ENCODE measurements around the gene SIRPB2. TPM values are rescaled to one million over a fixed set of nuclear protein-coding genes. Genes with fewer than 3 reads are reported as not detected.
A peak's percentile ranks its signal among the peaks of the same experiment; 100 is the strongest.

SIRPB2 gene
- total and polyA plus RNA-seq, 10 of the 15 experiments (the other 5 are each of a cell fraction or from before 2014, with no cell fraction given), result not detected

DNA sequence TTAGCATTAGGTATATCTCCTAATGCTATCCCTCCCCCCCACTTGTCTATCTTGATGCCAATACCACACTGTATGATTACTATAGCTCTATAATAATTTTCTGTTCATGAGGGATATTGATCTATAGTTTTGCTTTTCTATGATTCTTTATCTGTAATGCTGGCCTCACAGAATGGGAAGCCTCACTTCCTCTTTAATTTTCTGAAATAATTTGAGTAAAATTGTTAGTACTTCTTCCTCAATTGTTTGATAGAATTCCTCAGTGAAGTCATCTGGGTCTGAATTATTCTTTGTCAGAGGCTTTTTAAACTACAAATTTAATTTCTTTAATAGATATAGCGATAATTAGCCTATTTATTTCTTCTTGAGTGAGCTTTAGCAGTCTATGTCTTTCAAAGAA is 35.1 kb upstream of the SIRPB2 start:
- FAIRE-seq (no peak), ATAC-seq (no peak), DNase-seq (ENCODE audit: low read depth, low spot score) (no peak)
- no peak overlapping the region for H3K4me3 ChIP-seq
- H3K9me3 ChIP-seq (replicated peaks; ENCODE audit: control insufficient read depth, insufficient read depth, low read length), result peaks cover 3% of the 10 kb centered on the region; the same call in 1 of the 3 replicates
- H3K27ac ChIP-seq (ENCODE audit: control insufficient read depth, insufficient read depth), result no peak overlapping the region
- 0% methylated on average over 1 of the region's 1 CpG for WGBS (ENCODE audit: insufficient coverage, insufficient replicate concordance, low lambda C conversion rate, missing lambda C conversion rate)
- peak; percentile 22; the same call in 1 of the 2 replicates for TF ChIP-seq SPI1 (IDR thresholded peaks at IDR 0.05; ENCODE audit: borderline replicate concordance, insufficient read depth, low read depth, low read length)
- no peak for TF ChIP-seq NBN (IDR thresholded peaks at IDR 0.05)
- intact Hi-C loops (cut with micrococcal nuclease; ENCODE audit: unreplicated experiment), result no loop called here
- H2AFZ ChIP-seq (ENCODE audit: control insufficient read depth, low read depth, low read length), result no peak overlapping the region
- no peaks in the 10 kb centered on the region for H4K20me1 ChIP-seq (ENCODE audit: control insufficient read depth, insufficient read depth)
- H3K79me2 ChIP-seq (ENCODE audit: control insufficient read depth, insufficient read depth, low read length), result no peaks in the 10 kb centered on the region
- in situ Hi-C loops (cut with MboI), result no loop called here
- H3K4me2 ChIP-seq (ENCODE audit: control insufficient read depth, insufficient read depth), result no peak overlapping the region
- H3K9ac ChIP-seq (ENCODE audit: control insufficient read depth, insufficient read depth, low read length), result no peak overlapping the region
- RAD21 ChIA-PET (ENCODE audit: unreplicated experiment), result no interaction called here
- no peaks in the 10 kb centered on the region for H3K36me3 ChIP-seq (ENCODE audit: control insufficient read depth in 2 of 2, insufficient read depth in 2 of 2, low read length in 1 of 2)
- POLR2A ChIA-PET, result no interaction called here
- no TSS peak for BruUV-seq (replicated peaks)
- CTCF ChIA-PET, result interaction anchor here (1.2 to 3.6 kb wide), 3 partner anchors 23 to 251 kb away, joined by 3 to 11 read pairs (median 4); no protein-coding TSS in a partner anchor
- H3K4me1 ChIP-seq (ENCODE audit: control insufficient read depth, insufficient read depth, low read length), result peaks cover 3% of the 10 kb centered on the region; the same call in 1 of the 2 replicates
- SMC1A ChIA-PET (ENCODE audit: uncharacterized antibody, unreplicated experiment), result no interaction called here
- H3K27me3 ChIP-seq (replicated peaks in 1 of 2; ENCODE audit: control insufficient read depth in 2 of 2, insufficient read depth in 2 of 2, low read length in 1 of 2), result peaks cover 0 to 3% of the 10 kb centered on the region in 2 experiments; a peak in 2 of 4 replicates

DNA sequence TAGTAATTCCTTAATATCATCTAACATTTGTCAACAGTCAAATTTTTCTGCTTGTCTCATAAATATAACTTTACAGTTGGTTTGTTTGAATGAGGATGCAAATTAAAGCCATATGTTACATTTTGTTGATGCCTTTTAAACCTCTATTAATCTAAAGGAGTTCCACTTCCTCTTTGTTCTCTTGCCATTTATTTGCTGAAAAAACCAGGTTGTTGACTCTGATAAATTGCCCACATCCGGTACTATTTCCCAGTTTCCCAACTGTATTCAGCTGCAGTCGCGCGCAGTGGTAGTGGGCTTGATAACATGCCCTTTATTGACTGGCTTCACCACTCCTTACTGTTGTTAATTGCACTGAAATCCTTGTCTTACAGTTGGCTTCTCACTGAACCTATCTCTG is 32.8 kb upstream of the SIRPB2 start:
- Histone ChIP-seq H3K9ac (ENCODE audit: control insufficient read depth, insufficient read depth, low read length) (no peak overlapping the region), H3K27me3 (replicated peaks in 1 of 2; ENCODE audit: control insufficient read depth in 2 of 2, insufficient read depth in 2 of 2, low read length in 1 of 2) (no peaks in the 10 kb centered on the region; a peak in 1 of 4 replicates), H3K4me1 (ENCODE audit: control insufficient read depth, insufficient read depth, low read length) (peaks cover 5% of the 10 kb centered on the region; the same call in 1 of the 2 replicates), H4K20me1 (ENCODE audit: control insufficient read depth, insufficient read depth) (no peaks in the 10 kb centered on the region), H3K9me3 (replicated peaks; ENCODE audit: control insufficient read depth, insufficient read depth, low read length) (peaks cover 3% of the 10 kb centered on the region; the same call in 1 of the 3 replicates), H3K79me2 (ENCODE audit: control insufficient read depth, insufficient read depth, low read length) (no peaks in the 10 kb centered on the region), H2AFZ (ENCODE audit: control insufficient read depth, low read depth, low read length) (no peak overlapping the region), H3K36me3 (ENCODE audit: control insufficient read depth in 2 of 2, insufficient read depth in 2 of 2, low read length in 1 of 2) (no peaks in the 10 kb centered on the region), H3K4me2 (ENCODE audit: control insufficient read depth, insufficient read depth) (peak overlapping the region; percentile 48; the same call in 1 of the 2 replicates), H3K27ac (ENCODE audit: control insufficient read depth, insufficient read depth) (no peak overlapping the region), H3K4me3 (no peak overlapping the region)
- BruUV-seq (replicated peaks), result no TSS peak
- POLR2A ChIA-PET, result interaction anchor here (0.7 kb wide), 1 partner anchor 253 kb away, joined by 3 read pairs; no protein-coding TSS in a partner anchor
- intact Hi-C loops (cut with micrococcal nuclease; ENCODE audit: unreplicated experiment), result no loop called here
- SMC1A ChIA-PET (ENCODE audit: uncharacterized antibody, unreplicated experiment), result no interaction called here
- 6% methylated on average over 4 of the region's 4 CpGs for WGBS (ENCODE audit: insufficient coverage, insufficient replicate concordance, low lambda C conversion rate, missing lambda C conversion rate)
- in situ Hi-C loops (cut with MboI), result no loop called here
- ATAC-seq (peak; percentile 83), FAIRE-seq (no peak), DNase-seq (ENCODE audit: low read depth, low spot score) (no peak)
- CTCF ChIA-PET, result interaction anchor here (2.6 to 3.1 kb wide), 2 partner anchors 15 to 21 kb away, joined by 14 to 17 read pairs; no protein-coding TSS in a partner anchor
- RAD21 ChIA-PET (ENCODE audit: unreplicated experiment), result no interaction called here
- TF ChIP-seq IKZF1 (conservative IDR thresholded peaks at IDR 0.05) (peak; percentile 87), PAX8 (IDR thresholded peaks at IDR 0.05) (no peak), CHD4 (IDR thresholded peaks at IDR 0.05) (no peak), TCF7 (IDR thresholded peaks at IDR 0.05; ENCODE audit: borderline replicate concordance) (no peak), KDM1A (IDR thresholded peaks at IDR 0.05; ENCODE audit: borderline replicate concordance) (no peak)
- TF ChIP-seq, protein P1, sequence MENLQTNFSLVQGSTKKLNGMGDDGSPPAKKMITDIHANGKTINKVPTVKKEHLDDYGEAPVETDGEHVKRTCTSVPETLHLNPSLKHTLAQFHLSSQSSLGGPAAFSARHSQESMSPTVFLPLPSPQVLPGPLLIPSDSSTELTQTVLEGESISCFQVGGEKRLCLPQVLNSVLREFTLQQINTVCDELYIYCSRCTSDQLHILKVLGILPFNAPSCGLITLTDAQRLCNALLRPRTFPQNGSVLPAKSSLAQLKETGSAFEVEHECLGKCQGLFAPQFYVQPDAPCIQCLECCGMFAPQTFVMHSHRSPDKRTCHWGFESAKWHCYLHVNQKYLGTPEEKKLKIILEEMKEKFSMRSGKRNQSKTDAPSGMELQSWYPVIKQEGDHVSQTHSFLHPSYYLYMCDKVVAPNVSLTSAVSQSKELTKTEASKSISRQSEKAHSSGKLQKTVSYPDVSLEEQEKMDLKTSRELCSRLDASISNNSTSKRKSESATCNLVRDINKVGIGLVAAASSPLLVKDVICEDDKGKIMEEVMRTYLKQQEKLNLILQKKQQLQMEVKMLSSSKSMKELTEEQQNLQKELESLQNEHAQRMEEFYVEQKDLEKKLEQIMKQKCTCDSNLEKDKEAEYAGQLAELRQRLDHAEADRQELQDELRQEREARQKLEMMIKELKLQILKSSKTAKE (IDR thresholded peaks at IDR 0.05; ENCODE audit: low read depth, poor library complexity, severe bottlenecking), result peak; percentile 33
- TF ChIP-seq, protein P2, sequence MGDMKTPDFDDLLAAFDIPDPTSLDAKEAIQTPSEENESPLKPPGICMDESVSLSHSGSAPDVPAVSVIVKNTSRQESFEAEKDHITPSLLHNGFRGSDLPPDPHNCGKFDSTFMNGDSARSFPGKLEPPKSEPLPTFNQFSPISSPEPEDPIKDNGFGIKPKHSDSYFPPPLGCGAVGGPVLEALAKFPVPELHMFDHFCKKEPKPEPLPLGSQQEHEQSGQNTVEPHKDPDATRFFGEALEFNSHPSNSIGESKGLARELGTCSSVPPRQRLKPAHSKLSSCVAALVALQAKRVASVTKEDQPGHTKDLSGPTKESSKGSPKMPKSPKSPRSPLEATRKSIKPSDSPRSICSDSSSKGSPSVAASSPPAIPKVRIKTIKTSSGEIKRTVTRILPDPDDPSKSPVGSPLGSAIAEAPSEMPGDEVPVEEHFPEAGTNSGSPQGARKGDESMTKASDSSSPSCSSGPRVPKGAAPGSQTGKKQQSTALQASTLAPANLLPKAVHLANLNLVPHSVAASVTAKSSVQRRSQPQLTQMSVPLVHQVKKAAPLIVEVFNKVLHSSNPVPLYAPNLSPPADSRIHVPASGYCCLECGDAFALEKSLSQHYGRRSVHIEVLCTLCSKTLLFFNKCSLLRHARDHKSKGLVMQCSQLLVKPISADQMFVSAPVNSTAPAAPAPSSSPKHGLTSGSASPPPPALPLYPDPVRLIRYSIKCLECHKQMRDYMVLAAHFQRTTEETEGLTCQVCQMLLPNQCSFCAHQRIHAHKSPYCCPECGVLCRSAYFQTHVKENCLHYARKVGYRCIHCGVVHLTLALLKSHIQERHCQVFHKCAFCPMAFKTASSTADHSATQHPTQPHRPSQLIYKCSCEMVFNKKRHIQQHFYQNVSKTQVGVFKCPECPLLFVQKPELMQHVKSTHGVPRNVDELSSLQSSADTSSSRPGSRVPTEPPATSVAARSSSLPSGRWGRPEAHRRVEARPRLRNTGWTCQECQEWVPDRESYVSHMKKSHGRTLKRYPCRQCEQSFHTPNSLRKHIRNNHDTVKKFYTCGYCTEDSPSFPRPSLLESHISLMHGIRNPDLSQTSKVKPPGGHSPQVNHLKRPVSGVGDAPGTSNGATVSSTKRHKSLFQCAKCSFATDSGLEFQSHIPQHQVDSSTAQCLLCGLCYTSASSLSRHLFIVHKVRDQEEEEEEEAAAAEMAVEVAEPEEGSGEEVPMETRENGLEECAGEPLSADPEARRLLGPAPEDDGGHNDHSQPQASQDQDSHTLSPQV (IDR thresholded peaks at IDR 0.05), result no peak
- TF ChIP-seq, protein P3, sequence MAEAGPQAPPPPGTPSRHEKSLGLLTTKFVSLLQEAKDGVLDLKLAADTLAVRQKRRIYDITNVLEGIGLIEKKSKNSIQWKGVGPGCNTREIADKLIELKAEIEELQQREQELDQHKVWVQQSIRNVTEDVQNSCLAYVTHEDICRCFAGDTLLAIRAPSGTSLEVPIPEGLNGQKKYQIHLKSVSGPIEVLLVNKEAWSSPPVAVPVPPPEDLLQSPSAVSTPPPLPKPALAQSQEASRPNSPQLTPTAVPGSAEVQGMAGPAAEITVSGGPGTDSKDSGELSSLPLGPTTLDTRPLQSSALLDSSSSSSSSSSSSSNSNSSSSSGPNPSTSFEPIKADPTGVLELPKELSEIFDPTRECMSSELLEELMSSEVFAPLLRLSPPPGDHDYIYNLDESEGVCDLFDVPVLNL (IDR thresholded peaks at IDR 0.05; ENCODE audit: low read depth, low read length), result no peak

Data from GM12878 (cell line).